ENCODE data around the gene CDC42BPA.
"Not testable (repeated sequence)": the region's sequence is repeated elsewhere in the genome, so short reads cannot be mapped to it uniquely, and the experiment has no call there.

The CDC42BPA gene

GRCh38 chr1:227257964-227258363 lies 60.3 kb downstream of the CDC42BPA start:
- Histone ChIP-seq H3K27ac (ENCODE audit: low read length) (no peak overlapping the region), H3K4me3 (ENCODE audit: low read length) (no peak overlapping the region), H3K9me3 (ENCODE audit: control insufficient read depth, insufficient read depth, low read length) (no peaks in the 10 kb centered on the region), H3K27me3 (ENCODE audit: control insufficient read depth, insufficient read depth, low read length) (no peaks in the 10 kb centered on the region), H3K36me3 (ENCODE audit: control insufficient read depth, insufficient read depth, low read length) (no peaks in the 10 kb centered on the region), H3K4me1 (ENCODE audit: control insufficient read depth, insufficient read depth, low read length) (no peaks in the 10 kb centered on the region; the same call in 1 of the 2 replicates)
- no CpG with 5 or more reads among the region's 7 CpGs for WGBS (ENCODE audit: insufficient coverage, insufficient read length)
- no peak for DNase-seq (ENCODE audit: low read depth, low spot score)

- Histone ChIP-seq H3K9me3 (ENCODE audit: control insufficient read depth, insufficient read depth, low read length) (no peaks in the 10 kb centered on the region), H3K4me3 (ENCODE audit: low read length) (no peak overlapping the region), H3K27ac (ENCODE audit: low read length) (no peak overlapping the region), H3K27me3 (ENCODE audit: control insufficient read depth, insufficient read depth, low read length) (no peaks in the 10 kb centered on the region), H3K36me3 (ENCODE audit: control insufficient read depth, insufficient read depth, low read length) (no peaks in the 10 kb centered on the region), H3K4me1 (ENCODE audit: control insufficient read depth, insufficient read depth, low read length) (no peaks in the 10 kb centered on the region; the same call in 1 of the 2 replicates)
- WGBS (ENCODE audit: insufficient coverage, insufficient read length): no CpG with 5 or more reads among the region's 5 CpGs
- DNase-seq (ENCODE audit: low read depth, low spot score): no peak
Measured at GRCh38 chr1:227255086-227255732, 63.1 kb downstream of the CDC42BPA start.

GRCh38 chr1:227253065-227253464 lies 65.2 kb downstream of the CDC42BPA start:
- H3K4me1 ChIP-seq (ENCODE audit: control insufficient read depth, insufficient read depth, low read length): no peaks in the 10 kb centered on the region
- DNase-seq (ENCODE audit: low read depth, low spot score): no peak
- no peaks in the 10 kb centered on the region for H3K9me3 ChIP-seq (ENCODE audit: control insufficient read depth, insufficient read depth, low read length)
- no peaks in the 10 kb centered on the region for H3K27me3 ChIP-seq (ENCODE audit: control insufficient read depth, insufficient read depth, low read length)
- no CpG with 5 or more reads among the region's 13 CpGs for WGBS (ENCODE audit: insufficient coverage, insufficient read length)
- H3K36me3 ChIP-seq (ENCODE audit: control insufficient read depth, insufficient read depth, low read length): no peaks in the 10 kb centered on the region
- H3K27ac ChIP-seq (ENCODE audit: low read length): no peak overlapping the region
- no peak overlapping the region for H3K4me3 ChIP-seq (ENCODE audit: low read length)

GRCh38 chr1:227245613-227246320 lies 72.5 kb downstream of the CDC42BPA start:
- DNase-seq (ENCODE audit: low read depth, low spot score): no peak
- Histone ChIP-seq H3K4me3 (ENCODE audit: low read length) (no peak overlapping the region), H3K9me3 (ENCODE audit: control insufficient read depth, insufficient read depth, low read length) (no peaks in the 10 kb centered on the region), H3K36me3 (ENCODE audit: control insufficient read depth, insufficient read depth, low read length) (no peaks in the 10 kb centered on the region), H3K4me1 (ENCODE audit: control insufficient read depth, insufficient read depth, low read length) (0 out of 2 replicates have a peak, but pooled peaks cover 1% of the 10 kb centered on the region), H3K27me3 (ENCODE audit: control insufficient read depth, insufficient read depth, low read length) (no peaks in the 10 kb centered on the region), H3K27ac (ENCODE audit: low read length) (no peak overlapping the region)
- WGBS (ENCODE audit: insufficient coverage, insufficient read length): no CpG with 5 or more reads among the region's 6 CpGs

GRCh38 chr1:227244339-227245118 lies 73.8 kb downstream of the CDC42BPA start:
- Histone ChIP-seq H3K27ac (ENCODE audit: low read length) (no peak overlapping the region), H3K27me3 (ENCODE audit: control insufficient read depth, insufficient read depth, low read length) (no peaks in the 10 kb centered on the region), H3K4me1 (ENCODE audit: control insufficient read depth, insufficient read depth, low read length) (0 out of 2 replicates have a peak, but pooled peaks cover 1% of the 10 kb centered on the region), H3K36me3 (ENCODE audit: control insufficient read depth, insufficient read depth, low read length) (no peaks in the 10 kb centered on the region), H3K9me3 (ENCODE audit: control insufficient read depth, insufficient read depth, low read length) (no peaks in the 10 kb centered on the region), H3K4me3 (ENCODE audit: low read length) (no peak overlapping the region)
- WGBS (ENCODE audit: insufficient coverage, insufficient read length): no CpG with 5 or more reads among the region's 2 CpGs
- no peak for DNase-seq (ENCODE audit: low read depth, low spot score)

GRCh38 chr1:227242811-227243682 lies 75.2 kb downstream of the CDC42BPA start:
- Histone ChIP-seq H3K36me3 (ENCODE audit: control insufficient read depth, insufficient read depth, low read length) (no peaks in the 10 kb centered on the region), H3K27ac (ENCODE audit: low read length) (no peak overlapping the region), H3K4me1 (ENCODE audit: control insufficient read depth, insufficient read depth, low read length) (0 out of 2 replicates have a peak, but pooled peaks cover 1% of the 10 kb centered on the region), H3K9me3 (ENCODE audit: control insufficient read depth, insufficient read depth, low read length) (no peaks in the 10 kb centered on the region), H3K4me3 (ENCODE audit: low read length) (no peak overlapping the region), H3K27me3 (ENCODE audit: control insufficient read depth, insufficient read depth, low read length) (no peaks in the 10 kb centered on the region)
- no CpG with 5 or more reads among the region's 2 CpGs for WGBS (ENCODE audit: insufficient coverage, insufficient read length)
- DNase-seq (ENCODE audit: low read depth, low spot score): no peak

- Histone ChIP-seq H3K27ac (ENCODE audit: low read length) (no peak overlapping the region), H3K4me3 (ENCODE audit: low read length) (no peak overlapping the region), H3K4me1 (ENCODE audit: control insufficient read depth, insufficient read depth, low read length) (0 out of 2 replicates have a peak, but pooled peaks cover 1% of the 10 kb centered on the region), H3K27me3 (ENCODE audit: control insufficient read depth, insufficient read depth, low read length) (no peaks in the 10 kb centered on the region), H3K9me3 (ENCODE audit: control insufficient read depth, insufficient read depth, low read length) (no peaks in the 10 kb centered on the region), H3K36me3 (ENCODE audit: control insufficient read depth, insufficient read depth, low read length) (no peaks in the 10 kb centered on the region)
- no peak for DNase-seq (ENCODE audit: low read depth, low spot score)
Measured at GRCh38 chr1:227240983-227241382, 77.3 kb downstream of the CDC42BPA start.

- H3K27ac ChIP-seq (ENCODE audit: low read length): no peak overlapping the region
- no peaks in the 10 kb centered on the region for H3K4me1 ChIP-seq (ENCODE audit: control insufficient read depth, insufficient read depth, low read length)
- DNase-seq (ENCODE audit: low read depth, low spot score): no peak
- no peak overlapping the region for H3K4me3 ChIP-seq (ENCODE audit: low read length)
- no CpG with 5 or more reads among the region's 1 CpG for WGBS (ENCODE audit: insufficient coverage, insufficient read length)
- no peaks in the 10 kb centered on the region for H3K36me3 ChIP-seq (ENCODE audit: control insufficient read depth, insufficient read depth, low read length)
- no peaks in the 10 kb centered on the region for H3K9me3 ChIP-seq (ENCODE audit: control insufficient read depth, insufficient read depth, low read length)
- H3K27me3 ChIP-seq (ENCODE audit: control insufficient read depth, insufficient read depth, low read length): no peaks in the 10 kb centered on the region
Measured at GRCh38 chr1:227234998-227235405, 83.3 kb downstream of the CDC42BPA start.

- not testable (repeated sequence) for H3K4me3 ChIP-seq (ENCODE audit: low read length); DNase-seq (ENCODE audit: low read depth, low spot score)
- no CpG with 5 or more reads among the region's 7 CpGs for WGBS (ENCODE audit: insufficient coverage, insufficient read length)
Measured at GRCh38 chr1:227231128-227231527, 87.2 kb downstream of the CDC42BPA start.

GRCh38 chr1:227228201-227228600 lies 90.1 kb downstream of the CDC42BPA start:
- H3K27me3 ChIP-seq (ENCODE audit: control insufficient read depth, insufficient read depth, low read length): no peaks in the 10 kb centered on the region
- WGBS (ENCODE audit: insufficient coverage, insufficient read length): no CpG with 5 or more reads among the region's 3 CpGs
- no peak for DNase-seq (ENCODE audit: low read depth, low spot score)
- no peak overlapping the region for H3K27ac ChIP-seq (ENCODE audit: low read length)
- no peaks in the 10 kb centered on the region for H3K9me3 ChIP-seq (ENCODE audit: control insufficient read depth, insufficient read depth, low read length)
- no peak overlapping the region for H3K4me3 ChIP-seq (ENCODE audit: low read length)
- no peaks in the 10 kb centered on the region for H3K36me3 ChIP-seq (ENCODE audit: control insufficient read depth, insufficient read depth, low read length)
- no peaks in the 10 kb centered on the region; the same call in 1 of the 2 replicates for H3K4me1 ChIP-seq (ENCODE audit: control insufficient read depth, insufficient read depth, low read length)

More at GRCh38 chr1:227231128-227231527, 87.2 kb downstream of the CDC42BPA start:
- not testable (repeated sequence) for H3K27ac ChIP-seq (ENCODE audit: low read length); H3K9me3 ChIP-seq (ENCODE audit: control insufficient read depth, insufficient read depth, low read length); H3K4me1 ChIP-seq (ENCODE audit: control insufficient read depth, insufficient read depth, low read length); H3K27me3 ChIP-seq (ENCODE audit: control insufficient read depth, insufficient read depth, low read length); H3K36me3 ChIP-seq (ENCODE audit: control insufficient read depth, insufficient read depth, low read length)
